ENCODE data around the gene FAM170A.

DNA sequence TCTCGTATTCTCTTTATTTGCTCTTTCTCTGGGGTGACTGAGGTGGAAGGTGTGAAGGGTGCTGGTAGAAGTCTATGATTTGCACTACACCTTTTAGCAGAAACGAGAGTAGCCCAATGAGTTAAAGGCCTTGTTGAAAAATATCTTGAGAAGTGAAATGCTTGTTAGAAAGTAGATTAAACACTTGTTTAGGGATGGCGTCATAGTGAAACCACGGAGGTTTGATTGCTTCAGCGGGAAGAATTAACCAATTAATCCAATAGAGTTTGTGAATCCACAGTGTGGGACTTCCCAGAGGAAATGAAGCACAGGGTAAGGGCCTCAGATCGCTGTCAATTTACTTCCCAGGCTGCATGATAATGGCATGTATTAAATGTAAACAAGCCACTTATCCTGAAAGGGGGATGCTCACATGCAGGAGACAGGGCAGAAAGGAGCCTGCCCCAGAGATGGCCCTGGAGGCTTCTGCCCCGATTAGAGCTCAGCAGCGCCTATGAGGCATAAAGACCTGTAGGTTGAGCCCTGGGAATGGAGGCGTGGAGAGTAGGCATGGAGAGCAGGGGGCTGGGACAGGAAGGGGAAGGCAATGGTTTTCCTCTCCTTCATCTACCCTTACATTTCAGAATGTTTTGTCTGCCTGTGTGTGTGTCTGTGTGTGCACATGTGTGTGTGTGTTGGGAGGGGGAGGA is 1.5 kb downstream of the FAM170A start:
- TF ChIP-seq, protein P1, sequence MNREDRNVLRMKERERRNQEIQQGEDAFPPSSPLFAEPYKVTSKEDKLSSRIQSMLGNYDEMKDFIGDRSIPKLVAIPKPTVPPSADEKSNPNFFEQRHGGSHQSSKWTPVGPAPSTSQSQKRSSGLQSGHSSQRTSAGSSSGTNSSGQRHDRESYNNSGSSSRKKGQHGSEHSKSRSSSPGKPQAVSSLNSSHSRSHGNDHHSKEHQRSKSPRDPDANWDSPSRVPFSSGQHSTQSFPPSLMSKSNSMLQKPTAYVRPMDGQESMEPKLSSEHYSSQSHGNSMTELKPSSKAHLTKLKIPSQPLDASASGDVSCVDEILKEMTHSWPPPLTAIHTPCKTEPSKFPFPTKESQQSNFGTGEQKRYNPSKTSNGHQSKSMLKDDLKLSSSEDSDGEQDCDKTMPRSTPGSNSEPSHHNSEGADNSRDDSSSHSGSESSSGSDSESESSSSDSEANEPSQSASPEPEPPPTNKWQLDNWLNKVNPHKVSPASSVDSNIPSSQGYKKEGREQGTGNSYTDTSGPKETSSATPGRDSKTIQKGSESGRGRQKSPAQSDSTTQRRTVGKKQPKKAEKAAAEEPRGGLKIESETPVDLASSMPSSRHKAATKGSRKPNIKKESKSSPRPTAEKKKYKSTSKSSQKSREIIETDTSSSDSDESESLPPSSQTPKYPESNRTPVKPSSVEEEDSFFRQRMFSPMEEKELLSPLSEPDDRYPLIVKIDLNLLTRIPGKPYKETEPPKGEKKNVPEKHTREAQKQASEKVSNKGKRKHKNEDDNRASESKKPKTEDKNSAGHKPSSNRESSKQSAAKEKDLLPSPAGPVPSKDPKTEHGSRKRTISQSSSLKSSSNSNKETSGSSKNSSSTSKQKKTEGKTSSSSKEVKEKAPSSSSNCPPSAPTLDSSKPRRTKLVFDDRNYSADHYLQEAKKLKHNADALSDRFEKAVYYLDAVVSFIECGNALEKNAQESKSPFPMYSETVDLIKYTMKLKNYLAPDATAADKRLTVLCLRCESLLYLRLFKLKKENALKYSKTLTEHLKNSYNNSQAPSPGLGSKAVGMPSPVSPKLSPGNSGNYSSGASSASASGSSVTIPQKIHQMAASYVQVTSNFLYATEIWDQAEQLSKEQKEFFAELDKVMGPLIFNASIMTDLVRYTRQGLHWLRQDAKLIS (CRISPR knock-in tag; IDR thresholded peaks at IDR 0.05; ENCODE audit: borderline replicate concordance), result no peak
- TF ChIP-seq KAT7 (CRISPR knock-in tag; IDR thresholded peaks at IDR 0.05; ENCODE audit: borderline replicate concordance) (no peak), TCF7 (CRISPR knock-in tag; IDR thresholded peaks at IDR 0.05; ENCODE audit: low read depth) (no peak), ESRRA (CRISPR knock-in tag; IDR thresholded peaks at IDR 0.05; ENCODE audit: borderline replicate concordance) (no peak), TEAD4 (CRISPR knock-in tag; IDR thresholded peaks at IDR 0.05) (no peak)
- TF ChIP-seq, protein P2, sequence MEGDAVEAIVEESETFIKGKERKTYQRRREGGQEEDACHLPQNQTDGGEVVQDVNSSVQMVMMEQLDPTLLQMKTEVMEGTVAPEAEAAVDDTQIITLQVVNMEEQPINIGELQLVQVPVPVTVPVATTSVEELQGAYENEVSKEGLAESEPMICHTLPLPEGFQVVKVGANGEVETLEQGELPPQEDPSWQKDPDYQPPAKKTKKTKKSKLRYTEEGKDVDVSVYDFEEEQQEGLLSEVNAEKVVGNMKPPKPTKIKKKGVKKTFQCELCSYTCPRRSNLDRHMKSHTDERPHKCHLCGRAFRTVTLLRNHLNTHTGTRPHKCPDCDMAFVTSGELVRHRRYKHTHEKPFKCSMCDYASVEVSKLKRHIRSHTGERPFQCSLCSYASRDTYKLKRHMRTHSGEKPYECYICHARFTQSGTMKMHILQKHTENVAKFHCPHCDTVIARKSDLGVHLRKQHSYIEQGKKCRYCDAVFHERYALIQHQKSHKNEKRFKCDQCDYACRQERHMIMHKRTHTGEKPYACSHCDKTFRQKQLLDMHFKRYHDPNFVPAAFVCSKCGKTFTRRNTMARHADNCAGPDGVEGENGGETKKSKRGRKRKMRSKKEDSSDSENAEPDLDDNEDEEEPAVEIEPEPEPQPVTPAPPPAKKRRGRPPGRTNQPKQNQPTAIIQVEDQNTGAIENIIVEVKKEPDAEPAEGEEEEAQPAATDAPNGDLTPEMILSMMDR (IDR thresholded peaks at IDR 0.05), result no peak

Measured in WTC11 (cell line).